22Rv1 (cell line): Measurements from ENCODE around the gene QRICH2.

ENCODE experiments used
- CTCF ChIP-seq: fragments of 450-650 bp; IDR thresholded peaks from 2 replicates; pipeline ENCODE4 v1.5.1; 2017; ENCODE audit warnings: mild to moderate bottlenecking
- ZFX ChIP-seq: fragments of 450-650 bp; IDR thresholded peaks from 2 replicates; pipeline ENCODE4 v1.6.1; 2017; ENCODE audit warnings: antibody characterized with exemption, borderline replicate concordance

- 0 out of 2 replicates have a peak, but pooled peaks have one; percentile 20 for TF ChIP-seq CTCF
- no peak for TF ChIP-seq ZFX
Measured at GRCh38 chr17:76353599-76354316, 45.7 kb upstream of the QRICH2 start, which contains the start of gene PRPSAP1.
